HEK293 (cell line): Measurements from ENCODE around the gene LPO.

ENCODE experiments used
- BCL11B ChIP-seq: fragments of 450-650 bp; formaldehyde crosslinking; IDR thresholded peaks from 2 replicates; pipeline ENCODE4 v1.5.1; 2016; ENCODE audit warnings: low read depth, missing biosample characterization, missing genetic modification characterization
- IKZF3 ChIP-seq: fragments of 450-650 bp; IDR thresholded peaks from 2 replicates; pipeline ENCODE4 v1.5.0; 2018; ENCODE audit warnings: missing biosample characterization, mild to moderate bottlenecking, missing genetic modification characterization, moderate library complexity
- REPIN1 ChIP-seq: fragments of 450-650 bp; formaldehyde crosslinking; IDR thresholded peaks from 2 replicates; pipeline ENCODE4 v1.5.1; 2017; ENCODE audit warnings: missing biosample characterization, missing genetic modification characterization, low read depth
- SALL2 ChIP-seq: fragments of 450-650 bp; formaldehyde crosslinking; IDR thresholded peaks from 2 replicates; pipeline ENCODE4 v1.5.0; 2017; ENCODE audit warnings: missing biosample characterization, mild to moderate bottlenecking, missing genetic modification characterization, borderline replicate concordance
- SP3 ChIP-seq: fragments of 450-650 bp; formaldehyde crosslinking; IDR thresholded peaks from 2 replicates; pipeline ENCODE4 v1.5.1; 2016; ENCODE audit warnings: missing biosample characterization, missing genetic modification characterization
- WT1 ChIP-seq: fragments of 450-650 bp; formaldehyde crosslinking; IDR thresholded peaks from 2 replicates; pipeline ENCODE4 v1.5.1; 2016; ENCODE audit warnings: missing biosample characterization, missing genetic modification characterization
- YY1 ChIP-seq: fragments of 450-650 bp; formaldehyde crosslinking; IDR thresholded peaks from 2 replicates; pipeline ENCODE4 v1.5.1; 2018; ENCODE audit warnings: missing biosample characterization, missing genetic modification characterization
- YY2 ChIP-seq: fragments of 450-650 bp; formaldehyde crosslinking; IDR thresholded peaks from 2 replicates; pipeline ENCODE4 v1.5.1; 2016; ENCODE audit warnings: missing biosample characterization, missing genetic modification characterization
- ZEB2 ChIP-seq: fragments of 450-650 bp; formaldehyde crosslinking; IDR thresholded peaks from 2 replicates; pipeline ENCODE4 v1.5.1; 2016; ENCODE audit warnings: missing biosample characterization, missing genetic modification characterization
- ZFP3 ChIP-seq: fragments of 450-650 bp; formaldehyde crosslinking; IDR thresholded peaks from 2 replicates; pipeline ENCODE4 v1.5.1; 2016; ENCODE audit warnings: low read depth, missing biosample characterization, missing genetic modification characterization
- ZNF121 ChIP-seq: fragments of 450-650 bp; formaldehyde crosslinking; IDR thresholded peaks from 2 replicates; pipeline ENCODE4 v1.5.1; 2016; ENCODE audit warnings: missing biosample characterization, missing genetic modification characterization
- ZNF223 ChIP-seq: fragments of 450-650 bp; formaldehyde crosslinking; IDR thresholded peaks from 2 replicates; pipeline ENCODE4 v1.5.1; 2016; ENCODE audit warnings: missing biosample characterization, missing genetic modification characterization
- ZNF239 ChIP-seq: fragments of 450-650 bp; formaldehyde crosslinking; IDR thresholded peaks from 2 replicates; pipeline ENCODE4 v1.5.1; 2016; ENCODE audit warnings: missing biosample characterization, missing genetic modification characterization
- ZNF24 ChIP-seq: fragments of 450-650 bp; formaldehyde crosslinking; IDR thresholded peaks from 2 replicates; pipeline ENCODE4 v1.5.1; 2016; ENCODE audit warnings: missing biosample characterization, missing genetic modification characterization
- ZNF335 ChIP-seq: fragments of 450-650 bp; formaldehyde crosslinking; conservative IDR thresholded peaks from 2 replicates; pipeline ENCODE4 v1.5.1; 2016; ENCODE audit warnings: missing biosample characterization, missing genetic modification characterization
- ZNF341 ChIP-seq: fragments of 450-650 bp; formaldehyde crosslinking; IDR thresholded peaks from 2 replicates; pipeline ENCODE4; 2016; ENCODE audit warnings: low read depth, missing biosample characterization, missing genetic modification characterization
- ZNF518A ChIP-seq: fragments of 450-650 bp; formaldehyde crosslinking; conservative IDR thresholded peaks from 2 replicates; pipeline ENCODE4 v1.5.1; 2016; ENCODE audit warnings: low read depth, missing biosample characterization, missing genetic modification characterization
- ZNF544 ChIP-seq: fragments of 450-650 bp; formaldehyde crosslinking; IDR thresholded peaks from 2 replicates; pipeline ENCODE4 v1.5.0; 2017; ENCODE audit warnings: missing biosample characterization, missing genetic modification characterization
- ZNF600 ChIP-seq: fragments of 450-650 bp; formaldehyde crosslinking; IDR thresholded peaks from 2 replicates; pipeline ENCODE4 v1.5.1; 2016; ENCODE audit warnings: missing biosample characterization, missing genetic modification characterization
- ZNF610 ChIP-seq: fragments of 450-650 bp; formaldehyde crosslinking; IDR thresholded peaks from 2 replicates; pipeline ENCODE4 v1.5.1; 2016; ENCODE audit warnings: missing biosample characterization, missing genetic modification characterization, borderline replicate concordance
- ZNF624 ChIP-seq: fragments of 450-650 bp; formaldehyde crosslinking; IDR thresholded peaks from 2 replicates; pipeline ENCODE4 v1.5.1; 2017; ENCODE audit warnings: missing biosample characterization, missing genetic modification characterization
- ZNF76 ChIP-seq: fragments of 450-650 bp; formaldehyde crosslinking; IDR thresholded peaks from 2 replicates; pipeline ENCODE4; 2016; ENCODE audit warnings: low read depth, missing biosample characterization, missing genetic modification characterization, borderline replicate concordance
- ZNF768 ChIP-seq: fragments of 450-650 bp; formaldehyde crosslinking; IDR thresholded peaks from 2 replicates; pipeline ENCODE4 v1.5.1; 2018; ENCODE audit warnings: missing biosample characterization, mild to moderate bottlenecking, missing genetic modification characterization
- ZSCAN23 ChIP-seq: fragments of 450-650 bp; formaldehyde crosslinking; IDR thresholded peaks from 2 replicates; pipeline ENCODE4 v1.5.1; 2016; ENCODE audit warnings: missing biosample characterization, missing genetic modification characterization
- TF ChIP-seq, protein P1 (sequence below): fragments of 450-650 bp; formaldehyde crosslinking; optimal IDR thresholded peaks from 2 replicates; pipeline ENCODE3; 2016; ENCODE audit warnings: missing biosample characterization, mild to moderate bottlenecking, missing genetic modification characterization
- TF ChIP-seq, protein P2 (sequence below): fragments of 450-650 bp; formaldehyde crosslinking; conservative IDR thresholded peaks from 2 replicates; pipeline ENCODE4 v1.5.1; 2016; ENCODE audit warnings: low read depth, missing biosample characterization, missing genetic modification characterization
- TF ChIP-seq, protein P3 (sequence below): fragments of 450-650 bp; formaldehyde crosslinking; IDR thresholded peaks from 2 replicates; pipeline ENCODE4 v1.5.1; 2016; ENCODE audit warnings: missing biosample characterization, missing genetic modification characterization

LPO gene

GRCh38 chr17:58219007-58219788 lies 19.2 kb upstream of the LPO start, which contains the start of gene MKS1 (continued):
- TF ChIP-seq ZNF223 (tag by site-specific recombination) (no peak), ZNF239 (tag by site-specific recombination) (no peak), REPIN1 (tag by site-specific recombination) (0 out of 2 replicates have a peak, but pooled peaks have one; percentile 11), ZNF768 (tag by site-specific recombination) (no peak), YY2 (tag by site-specific recombination) (peak; percentile 95), ZNF610 (tag by site-specific recombination) (0 out of 2 replicates have a peak, but pooled peaks have one; percentile 57), IKZF3 (tag by site-specific recombination) (peak; percentile 46; the same call in 1 of the 2 replicates), SP3 (0 out of 2 replicates have a peak, but pooled peaks have one; percentile 31), ZEB2 (tag by site-specific recombination) (peak; percentile 76; the same call in 1 of the 2 replicates), ZNF76 (tag by site-specific recombination) (0 out of 2 replicates have a peak, but pooled peaks have one; percentile 60), SALL2 (tag by site-specific recombination) (0 out of 2 replicates have a peak, but pooled peaks have one; percentile 12), ZFP3 (tag by site-specific recombination) (no peak), ZSCAN23 (tag by site-specific recombination) (0 out of 2 replicates have a peak, but pooled peaks have one; percentile 30), BCL11B (tag by site-specific recombination) (no peak), ZNF24 (tag by site-specific recombination) (0 out of 2 replicates have a peak, but pooled peaks have one; percentile 12), WT1 (no peak), ZNF518A (0 out of 2 replicates have a peak, but pooled peaks have one; percentile 16), ZNF600 (tag by site-specific recombination) (0 out of 2 replicates have a peak, but pooled peaks have one; percentile 65), ZNF624 (tag by site-specific recombination) (no peak), ZNF121 (no peak), ZNF544 (no peak), ZNF341 (tag by site-specific recombination) (peak; percentile 95), ZNF335 (peak; percentile 83), YY1 (peak; percentile 88)
- TF ChIP-seq, protein P1, sequence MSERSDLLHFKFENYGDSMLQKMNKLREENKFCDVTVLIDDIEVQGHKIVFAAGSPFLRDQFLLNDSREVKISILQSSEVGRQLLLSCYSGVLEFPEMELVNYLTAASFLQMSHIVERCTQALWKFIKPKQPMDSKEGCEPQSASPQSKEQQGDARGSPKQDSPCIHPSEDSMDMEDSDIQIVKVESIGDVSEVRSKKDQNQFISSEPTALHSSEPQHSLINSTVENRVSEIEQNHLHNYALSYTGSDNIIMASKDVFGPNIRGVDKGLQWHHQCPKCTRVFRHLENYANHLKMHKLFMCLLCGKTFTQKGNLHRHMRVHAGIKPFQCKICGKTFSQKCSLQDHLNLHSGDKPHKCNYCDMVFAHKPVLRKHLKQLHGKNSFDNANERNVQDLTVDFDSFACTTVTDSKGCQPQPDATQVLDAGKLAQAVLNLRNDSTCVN (tag by site-specific recombination): peak; percentile 98
- TF ChIP-seq, protein P2, sequence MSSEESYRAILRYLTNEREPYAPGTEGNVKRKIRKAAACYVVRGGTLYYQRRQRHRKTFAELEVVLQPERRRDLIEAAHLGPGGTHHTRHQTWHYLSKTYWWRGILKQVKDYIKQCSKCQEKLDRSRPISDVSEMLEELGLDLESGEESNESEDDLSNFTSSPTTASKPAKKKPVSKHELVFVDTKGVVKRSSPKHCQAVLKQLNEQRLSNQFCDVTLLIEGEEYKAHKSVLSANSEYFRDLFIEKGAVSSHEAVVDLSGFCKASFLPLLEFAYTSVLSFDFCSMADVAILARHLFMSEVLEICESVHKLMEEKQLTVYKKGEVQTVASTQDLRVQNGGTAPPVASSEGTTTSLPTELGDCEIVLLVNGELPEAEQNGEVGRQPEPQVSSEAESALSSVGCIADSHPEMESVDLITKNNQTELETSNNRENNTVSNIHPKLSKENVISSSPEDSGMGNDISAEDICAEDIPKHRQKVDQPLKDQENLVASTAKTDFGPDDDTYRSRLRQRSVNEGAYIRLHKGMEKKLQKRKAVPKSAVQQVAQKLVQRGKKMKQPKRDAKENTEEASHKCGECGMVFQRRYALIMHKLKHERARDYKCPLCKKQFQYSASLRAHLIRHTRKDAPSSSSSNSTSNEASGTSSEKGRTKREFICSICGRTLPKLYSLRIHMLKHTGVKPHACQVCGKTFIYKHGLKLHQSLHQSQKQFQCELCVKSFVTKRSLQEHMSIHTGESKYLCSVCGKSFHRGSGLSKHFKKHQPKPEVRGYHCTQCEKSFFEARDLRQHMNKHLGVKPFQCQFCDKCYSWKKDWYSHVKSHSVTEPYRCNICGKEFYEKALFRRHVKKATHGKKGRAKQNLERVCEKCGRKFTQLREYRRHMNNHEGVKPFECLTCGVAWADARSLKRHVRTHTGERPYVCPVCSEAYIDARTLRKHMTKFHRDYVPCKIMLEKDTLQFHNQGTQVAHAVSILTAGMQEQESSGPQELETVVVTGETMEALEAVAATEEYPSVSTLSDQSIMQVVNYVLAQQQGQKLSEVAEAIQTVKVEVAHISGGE (tag by site-specific recombination): 0 out of 2 replicates have a peak, but pooled peaks have one; percentile 44
- TF ChIP-seq, protein P3, sequence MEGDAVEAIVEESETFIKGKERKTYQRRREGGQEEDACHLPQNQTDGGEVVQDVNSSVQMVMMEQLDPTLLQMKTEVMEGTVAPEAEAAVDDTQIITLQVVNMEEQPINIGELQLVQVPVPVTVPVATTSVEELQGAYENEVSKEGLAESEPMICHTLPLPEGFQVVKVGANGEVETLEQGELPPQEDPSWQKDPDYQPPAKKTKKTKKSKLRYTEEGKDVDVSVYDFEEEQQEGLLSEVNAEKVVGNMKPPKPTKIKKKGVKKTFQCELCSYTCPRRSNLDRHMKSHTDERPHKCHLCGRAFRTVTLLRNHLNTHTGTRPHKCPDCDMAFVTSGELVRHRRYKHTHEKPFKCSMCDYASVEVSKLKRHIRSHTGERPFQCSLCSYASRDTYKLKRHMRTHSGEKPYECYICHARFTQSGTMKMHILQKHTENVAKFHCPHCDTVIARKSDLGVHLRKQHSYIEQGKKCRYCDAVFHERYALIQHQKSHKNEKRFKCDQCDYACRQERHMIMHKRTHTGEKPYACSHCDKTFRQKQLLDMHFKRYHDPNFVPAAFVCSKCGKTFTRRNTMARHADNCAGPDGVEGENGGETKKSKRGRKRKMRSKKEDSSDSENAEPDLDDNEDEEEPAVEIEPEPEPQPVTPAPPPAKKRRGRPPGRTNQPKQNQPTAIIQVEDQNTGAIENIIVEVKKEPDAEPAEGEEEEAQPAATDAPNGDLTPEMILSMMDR (tag by site-specific recombination): peak; percentile 94
